A204.1 (cell line): ENCODE data around the gene RNF13.

ENCODE experiments used
- FAIRE-seq: peaks from 2 replicates; lab custom pipeline; 2012; peaks lifted over from hg19 to GRCh38; lab: Jason Lieb, UNC

The RNF13 gene

GRCh38 chr3:149998946-149999345, 185.9 kb downstream of the RNF13 start:
- FAIRE-seq = no peak

GRCh38 chr3:149999421-149999820, 186.4 kb downstream of the RNF13 start:
- no peak for FAIRE-seq

- no peak for FAIRE-seq
Observed at GRCh38 chr3:150000641-150001040, 187.6 kb downstream of the RNF13 start.

- no peak for FAIRE-seq
Observed at GRCh38 chr3:150005243-150006112, 192.5 kb downstream of the RNF13 start.

- FAIRE-seq = no peak
Observed at GRCh38 chr3:150006794-150007193, 193.8 kb downstream of the RNF13 start.
